HepG2 (cell line): ENCODE results near the gene PSKH1. TPM values are rescaled to one million over a fixed set of nuclear protein-coding genes. Genes with fewer than 3 reads are reported as not detected.

Experiments used
- ATAC-seq: fragments of 200-7000 bp; cut with Tn5 transposase; 3 replicates; pipeline ENCODE4 v1.9.1; 2020; ENCODE audit warnings: mild to moderate bottlenecking, moderate library complexity
- BruUV-seq: library from RNA; stranded (reverse); fragments of 400-500 nt; replicated peaks from 2 replicates; lab custom pipeline; 2021; lab: Mats Ljungman, UMichigan
- CTCF ChIA-PET: fragments of 300-600 bp; formaldehyde crosslinking; extraction: SDS; loops from one replicate; lab custom pipeline; 2021; ENCODE audit warnings: low total read pairs, inconsistent platforms, low intra/inter-chr PET ratio; lab: Yijun Ruan, JAX
- POLR2A ChIA-PET: fragments of 350-600 bp; sonication (Branson Sonifier 250); formaldehyde crosslinking; loops from one replicate; lab custom pipeline; 2020; ENCODE audit warnings: antibody characterized with exemption, inconsistent platforms; lab: Yijun Ruan, JAX
- DNase-seq: peaks from one replicate; pipeline ENCODE4 v3.0.0-alpha.2; 2015; ENCODE audit warnings: low spot score
- FAIRE-seq: peaks from 3 replicates; lab custom pipeline; 2011; peaks lifted over from hg19 to GRCh38; lab: Jason Lieb, UNC
- H2AFZ ChIP-seq: one replicate; pipeline ENCODE4 v1.6.1; 2011; ENCODE audit warnings: low read length, inconsistent platforms
- H3K27ac ChIP-seq: fragments of 300-600 bp; 3 replicates; pipeline ENCODE4 v1.8.0; 2011; ENCODE audit warnings: mixed run types, mild to moderate bottlenecking, mixed read lengths, low read length, inconsistent platforms; ENCODE audit not compliant: insufficient read depth; ENCODE audit errors: extremely low read length
- H3K27me3 ChIP-seq, 2 experiments: fragments of 200-600 bp in 1 of 2; 2 replicates in 1 of 2; 3 replicates in 1 of 2; pipeline versions ENCODE4 v1.6.0 to v1.8.0; 2011; ENCODE audit warnings: low read length in 2 of 2, mild to moderate bottlenecking in 2 of 2, moderate library complexity in 2 of 2, inconsistent platforms in 1 of 2; ENCODE audit not compliant: insufficient read depth in 2 of 2, control insufficient read depth in 1 of 2
- H3K36me3 ChIP-seq, 2 experiments: fragments of 200-600 bp in 1 of 2; replicated peaks in 1 of 2; 2 replicates in 1 of 2; 3 replicates in 1 of 2; pipeline versions ENCODE4 v1.5.1 to v1.8.0; 2011; ENCODE audit warnings: low read length in 2 of 2, inconsistent platforms in 1 of 2; ENCODE audit not compliant: insufficient read depth in 2 of 2, control insufficient read depth in 1 of 2
- H3K4me1 ChIP-seq: 2 replicates; pipeline ENCODE4 v1.5.1; 2012; ENCODE audit warnings: low read length, inconsistent platforms; ENCODE audit not compliant: insufficient read depth
- H3K4me2 ChIP-seq: 2 replicates; pipeline ENCODE4 v1.6.0; 2011; ENCODE audit warnings: low read depth, low read length, inconsistent platforms
- H3K4me3 ChIP-seq, 3 experiments: fragments of 200-600 bp in 1 of 3; sonication (generic), shearing (Covaris generic) in 1 of 3; replicated peaks in 1 of 3; 2 replicates each; pipeline ENCODE4 v1.5.1; 2011 to 2016; ENCODE audit warnings: low read length in 3 of 3, inconsistent platforms in 2 of 3, low read depth in 2 of 3, mild to moderate bottlenecking in 2 of 3, control low read depth in 1 of 3, mixed read lengths in 1 of 3; ENCODE audit not compliant: insufficient read depth in 1 of 3
- H3K79me2 ChIP-seq: one replicate; pipeline ENCODE4 v1.6.1; 2011; ENCODE audit warnings: low read length, inconsistent platforms; ENCODE audit not compliant: insufficient read depth
- H3K9ac ChIP-seq: 2 replicates; pipeline ENCODE4 v1.6.0; 2011; ENCODE audit warnings: mild to moderate bottlenecking, low read depth, low read length, inconsistent platforms; ENCODE audit not compliant: insufficient read depth
- H3K9me3 ChIP-seq: 2 replicates; pipeline ENCODE4 v1.5.1; 2012; ENCODE audit warnings: mild to moderate bottlenecking, low read length
- H4K20me1 ChIP-seq: 2 replicates; pipeline ENCODE4 v1.6.0; 2011; ENCODE audit warnings: inconsistent platforms, mild to moderate bottlenecking, low read length, moderate library complexity; ENCODE audit not compliant: insufficient read depth
- AGO2 ChIP-seq: fragments of 200-400 bp; formaldehyde crosslinking; optimal IDR thresholded peaks from 2 replicates; pipeline ENCODE3; 2017; ENCODE audit warnings: mild to moderate bottlenecking, low read depth, low read length, moderate library complexity
- FOXK1 ChIP-seq: sonication (generic); formaldehyde crosslinking; IDR thresholded peaks from 2 replicates; pipeline ENCODE4 v1.4.0; 2020; ENCODE audit warnings: low read depth, missing genetic modification reagents, borderline replicate concordance
- FOXO4 ChIP-seq: sonication (generic); formaldehyde crosslinking; conservative IDR thresholded peaks from 2 replicates; pipeline ENCODE4 v1.8.1; 2023; ENCODE audit warnings: missing genetic modification reagents
- GABPB1 ChIP-seq: IDR thresholded peaks from 2 replicates; pipeline ENCODE4 v1.6.1; 2016; ENCODE audit warnings: mild to moderate bottlenecking, missing genetic modification reagents, moderate library complexity, missing compliant biosample characterization
- MAX ChIP-seq: IDR thresholded peaks from 2 replicates; pipeline ENCODE4 v1.6.1; 2012; ENCODE audit warnings: inconsistent platforms
- PAF1 ChIP-seq: IDR thresholded peaks from 2 replicates; pipeline ENCODE4 v1.6.1; 2016; ENCODE audit warnings: missing genetic modification reagents, missing compliant biosample characterization
- RARA ChIP-seq: IDR thresholded peaks from 2 replicates; pipeline ENCODE4 v1.6.1; 2016; ENCODE audit warnings: missing genetic modification reagents, missing compliant biosample characterization
- RBAK ChIP-seq: sonication (generic); formaldehyde crosslinking; IDR thresholded peaks from 2 replicates; pipeline ENCODE4 v1.5.1; 2020; ENCODE audit warnings: mild to moderate bottlenecking, missing genetic modification reagents
- RCOR2 ChIP-seq: IDR thresholded peaks from 2 replicates; pipeline ENCODE4 v1.6.1; 2016; ENCODE audit warnings: missing biosample characterization, missing genetic modification reagents
- TEAD2 ChIP-seq: sonication (generic); formaldehyde crosslinking; IDR thresholded peaks from 2 replicates; pipeline ENCODE4 v1.9.0; 2021; ENCODE audit warnings: missing genetic modification reagents
- ZFX ChIP-seq: sonication (generic); formaldehyde crosslinking; IDR thresholded peaks from 2 replicates; pipeline ENCODE4 v1.4.0; 2020; ENCODE audit warnings: mild to moderate bottlenecking, low read depth, missing genetic modification reagents, moderate library complexity
- ZNF326 ChIP-seq: sonication (generic); formaldehyde crosslinking; IDR thresholded peaks from 2 replicates; pipeline ENCODE4 v1.4.0; 2020; ENCODE audit warnings: missing genetic modification reagents, borderline replicate concordance
- ZNF333 ChIP-seq: sonication (generic); formaldehyde crosslinking; IDR thresholded peaks from 2 replicates; pipeline ENCODE4 v1.4.0; 2020; ENCODE audit warnings: mild to moderate bottlenecking, missing genetic modification reagents, borderline replicate concordance
- ZNF768 ChIP-seq: sonication (generic); formaldehyde crosslinking; IDR thresholded peaks from 2 replicates; pipeline ENCODE4 v1.4.0; 2020; ENCODE audit warnings: missing genetic modification reagents
- ZSCAN31 ChIP-seq: sonication (generic); formaldehyde crosslinking; IDR thresholded peaks from 2 replicates; pipeline ENCODE4 v1.5.0; 2020; ENCODE audit warnings: low read depth, mild to moderate bottlenecking, missing genetic modification reagents
- WGBS: methylation state at CpG from one replicate; pipeline ENCODE4 v1.1.6; 2017; ENCODE audit warnings: low lambda C conversion rate; 5-methylcytosine and 5-hydroxymethylcytosine counted together
- in situ Hi-C: cut with HindIII; loops from 2 replicates; pipeline ENCODE4 v1.10.0; 2017; ENCODE audit warnings: low pct_unique_long_range_greater_than_20kb; ENCODE audit not compliant: extremely low pct_ligation_motif_present
- intact Hi-C: fragments of 100-400 bp; cut with micrococcal nuclease; formaldehyde crosslinking; loops from one replicate; pipeline ENCODE4 v1.10.0; 2022; ENCODE audit not compliant: unreplicated experiment
- polyA plus RNA-seq, 8 experiments: library from polyadenylated mRNA; depleted of rRNA in 3 of 8; stranded (reverse) in 7 of 8; unstranded in 1 of 8; fragments of >200 nt; fragmentation: Illumina TruSeq in 4 of 8; extraction: Trizol in 4 of 8; gene quantifications; 2 replicates each; pipeline versions ENCODE4 v1.2.1 to v1.2.3, GENCODE V29; 2011 to 2016; ENCODE audit warnings: low read depth in 4 of 8, missing spikeins in 1 of 8, mixed read lengths in 1 of 8; ENCODE audit not compliant: insufficient read depth in 1 of 8
- total RNA-seq, 5 experiments: library from RNA; depleted of rRNA; stranded (reverse); fragments of >200 nt; fragmentation: Illumina TruSeq; extraction: Trizol; gene quantifications; 2 replicates each; pipeline ENCODE4 v1.2.3, GENCODE V29; 2016; ENCODE audit warnings: low read depth in 1 of 5
- TF ChIP-seq, protein P1 (sequence below): sonication (generic); formaldehyde crosslinking; conservative IDR thresholded peaks from 2 replicates; pipeline ENCODE4 v1.8.0; 2022; ENCODE audit warnings: mild to moderate bottlenecking, moderate library complexity, missing genetic modification reagents
- TF ChIP-seq, protein P2 (sequence below): sonication (generic); formaldehyde crosslinking; IDR thresholded peaks from 2 replicates; pipeline ENCODE4 v1.8.0; 2022; ENCODE audit warnings: mild to moderate bottlenecking, missing genetic modification reagents, moderate library complexity
- TF ChIP-seq, protein P3 (sequence below): sonication (generic); formaldehyde crosslinking; IDR thresholded peaks from 2 replicates; pipeline ENCODE4 v1.8.1; 2023; ENCODE audit warnings: mild to moderate bottlenecking, missing genetic modification reagents

The PSKH1 gene
- total and polyA plus RNA-seq, 2 of the 13 experiments (the other 11 are each of a cell fraction or from before 2014, with no cell fraction given) = 8.4 to 19.1 TPM

DNA sequence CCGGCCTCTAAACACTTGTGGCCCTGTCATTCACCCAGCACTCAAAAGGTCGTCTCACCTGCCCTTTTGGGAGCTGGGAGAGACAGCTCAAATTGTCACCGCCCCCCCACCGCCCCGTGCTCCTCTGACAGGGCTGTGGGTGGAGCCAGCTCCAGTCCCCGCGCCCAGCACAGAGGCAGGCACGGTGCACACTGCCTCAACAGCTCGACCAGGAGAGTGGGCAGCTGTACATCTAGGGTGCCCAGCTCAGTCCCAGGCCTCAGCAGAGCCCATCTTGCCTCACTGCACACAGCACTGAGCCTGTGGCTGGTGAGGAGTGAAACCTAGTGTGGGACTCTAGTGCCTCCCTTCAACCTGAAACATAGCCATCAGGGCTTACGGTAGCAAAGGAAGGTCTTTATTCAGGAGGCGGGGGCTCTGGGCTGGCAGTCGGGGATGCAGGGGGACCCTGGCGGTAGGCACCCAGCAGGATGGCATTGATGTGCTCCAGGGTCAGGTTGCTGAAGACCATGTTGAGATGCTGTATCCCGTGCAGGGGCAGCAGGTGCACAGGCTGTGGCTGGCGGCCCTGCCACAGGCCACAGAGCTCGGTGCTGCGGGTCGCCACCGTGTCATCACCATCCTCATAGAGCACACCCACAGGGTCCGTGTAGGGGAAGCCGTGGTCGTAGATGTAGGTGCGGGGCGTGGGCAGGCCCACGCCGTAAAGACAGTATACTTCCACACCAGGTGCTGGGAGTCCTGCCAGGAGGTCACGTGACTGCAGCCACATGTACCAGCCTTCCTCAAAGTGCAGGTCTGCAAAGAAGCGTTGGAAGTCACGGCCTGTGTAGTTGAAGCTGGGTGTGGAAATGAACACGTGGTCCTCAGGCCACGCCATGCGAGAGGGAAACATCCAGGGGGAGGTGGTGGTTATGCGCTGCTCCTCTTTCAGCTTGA, 46.7 kb downstream of the PSKH1 start:
- Histone ChIP-seq H3K4me2 (no peak overlapping the region), H3K36me3 (peaks cover 4 to 12% of the 10 kb centered on the region in 2 experiments; a peak in 4 of 5 replicates), H3K9me3 (no peaks in the 10 kb centered on the region), H3K27ac (no peak overlapping the region), H2AFZ (no peak overlapping the region), H3K79me2 (peaks cover 24% of the 10 kb centered on the region), H3K4me3 (no peak overlapping the region), H3K4me1 (peaks cover 56% of the 10 kb centered on the region), H3K9ac (no peak overlapping the region), H4K20me1 (peaks cover 17% of the 10 kb centered on the region; the same call in 1 of the 2 replicates), H3K27me3 (no peaks in the 10 kb centered on the region; a peak in 1 of 5 replicates)
- DNase-seq (no peak), FAIRE-seq (no peak), ATAC-seq (no peak)
- ChIA-PET POLR2A (interaction anchor here (0.7 to 13.6 kb wide), 2 partner anchors 24 to 130 kb away, joined by 3 to 226 read pairs; partner anchors contain the start of gene SLC12A4), CTCF (no interaction called here)
- BruUV-seq = no TSS peak
- intact Hi-C loops (no loop called here), in situ Hi-C loops (loop anchor here (5.0 to 10.0 kb wide), 2 partner anchors 103 to 275 kb away; partner anchors contain the start of genes ACD, C16orf86, ENKD1 and PARD6A)
- 95% methylated on average over 31 of the region's 33 CpGs for WGBS
- TF ChIP-seq ZNF768 (CRISPR knock-in tag) (peak; percentile 56), RCOR2 (CRISPR knock-in tag) (no peak), ZFX (CRISPR knock-in tag) (peak; percentile 35; the same call in 1 of the 2 replicates), GABPB1 (CRISPR knock-in tag) (0 out of 2 replicates have a peak, but pooled peaks have one; percentile 4), ZSCAN31 (peak; percentile 47; the same call in 1 of the 2 replicates), AGO2 (peak; percentile 97), PAF1 (no peak), ZNF326 (peak; percentile 72; the same call in 1 of the 2 replicates), FOXO4 (CRISPR knock-in tag) (no peak), RARA (no peak), TEAD2 (no peak), FOXK1 (CRISPR knock-in tag) (no peak), RBAK (CRISPR knock-in tag) (peak; percentile 26; the same call in 1 of the 2 replicates), MAX (no peak), ZNF333 (CRISPR knock-in tag) (peak; percentile 57; the same call in 1 of the 2 replicates)
- TF ChIP-seq, protein P1, sequence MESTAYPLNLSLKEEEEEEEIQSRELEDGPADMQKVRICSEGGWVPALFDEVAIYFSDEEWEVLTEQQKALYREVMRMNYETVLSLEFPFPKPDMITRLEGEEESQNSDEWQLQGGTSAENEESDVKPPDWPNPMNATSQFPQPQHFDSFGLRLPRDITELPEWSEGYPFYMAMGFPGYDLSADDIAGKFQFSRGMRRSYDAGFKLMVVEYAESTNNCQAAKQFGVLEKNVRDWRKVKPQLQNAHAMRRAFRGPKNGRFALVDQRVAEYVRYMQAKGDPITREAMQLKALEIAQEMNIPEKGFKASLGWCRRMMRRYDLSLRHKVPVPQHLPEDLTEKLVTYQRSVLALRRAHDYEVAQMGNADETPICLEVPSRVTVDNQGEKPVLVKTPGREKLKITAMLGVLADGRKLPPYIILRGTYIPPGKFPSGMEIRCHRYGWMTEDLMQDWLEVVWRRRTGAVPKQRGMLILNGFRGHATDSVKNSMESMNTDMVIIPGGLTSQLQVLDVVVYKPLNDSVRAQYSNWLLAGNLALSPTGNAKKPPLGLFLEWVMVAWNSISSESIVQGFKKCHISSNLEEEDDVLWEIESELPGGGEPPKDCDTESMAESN (CRISPR knock-in tag) = 0 out of 2 replicates have a peak, but pooled peaks have one; percentile 29
- TF ChIP-seq, protein P2, sequence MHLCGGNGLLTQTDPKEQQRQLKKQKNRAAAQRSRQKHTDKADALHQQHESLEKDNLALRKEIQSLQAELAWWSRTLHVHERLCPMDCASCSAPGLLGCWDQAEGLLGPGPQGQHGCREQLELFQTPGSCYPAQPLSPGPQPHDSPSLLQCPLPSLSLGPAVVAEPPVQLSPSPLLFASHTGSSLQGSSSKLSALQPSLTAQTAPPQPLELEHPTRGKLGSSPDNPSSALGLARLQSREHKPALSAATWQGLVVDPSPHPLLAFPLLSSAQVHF = peak; percentile 51; the same call in 1 of the 2 replicates
- TF ChIP-seq, protein P3, sequence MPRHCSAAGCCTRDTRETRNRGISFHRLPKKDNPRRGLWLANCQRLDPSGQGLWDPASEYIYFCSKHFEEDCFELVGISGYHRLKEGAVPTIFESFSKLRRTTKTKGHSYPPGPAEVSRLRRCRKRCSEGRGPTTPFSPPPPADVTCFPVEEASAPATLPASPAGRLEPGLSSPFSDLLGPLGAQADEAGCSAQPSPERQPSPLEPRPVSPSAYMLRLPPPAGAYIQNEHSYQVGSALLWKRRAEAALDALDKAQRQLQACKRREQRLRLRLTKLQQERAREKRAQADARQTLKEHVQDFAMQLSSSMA (CRISPR knock-in tag) = 0 out of 2 replicates have a peak, but pooled peaks have one; percentile 28
